GM18508 (cell line): ENCODE results near the gene TSPEAR.

Experiments
- ATAC-seq: cut with Tn5 transposase; IDR thresholded peaks from one replicate; pipeline ENCODE4 v1.9.1; 2021; ENCODE audit warnings: moderate number of reproducible peaks; ENCODE audit not compliant: insufficient read depth, unreplicated experiment

The TSPEAR gene

DNA sequence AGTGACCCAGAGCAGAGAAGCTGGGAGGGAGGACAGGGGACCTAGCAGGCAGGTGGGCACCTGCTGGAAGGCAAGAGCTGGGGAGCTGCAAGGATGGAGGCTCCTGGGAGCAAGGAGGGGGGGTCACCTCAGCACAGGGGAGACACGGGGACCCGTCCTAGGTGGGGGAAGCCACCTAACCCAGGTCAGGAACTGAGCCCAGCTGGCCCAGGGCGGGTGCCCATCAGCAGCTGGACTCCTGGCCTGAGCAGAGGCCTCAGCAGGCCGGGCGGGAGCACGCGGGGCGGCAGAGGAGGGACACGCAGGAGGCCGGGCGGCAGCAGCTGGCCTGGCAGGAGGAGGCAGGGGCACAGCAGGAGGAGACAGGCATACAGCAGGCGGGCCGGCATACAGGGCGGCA, 172.3 kb downstream of the TSPEAR start:
- no peak for ATAC-seq

DNA sequence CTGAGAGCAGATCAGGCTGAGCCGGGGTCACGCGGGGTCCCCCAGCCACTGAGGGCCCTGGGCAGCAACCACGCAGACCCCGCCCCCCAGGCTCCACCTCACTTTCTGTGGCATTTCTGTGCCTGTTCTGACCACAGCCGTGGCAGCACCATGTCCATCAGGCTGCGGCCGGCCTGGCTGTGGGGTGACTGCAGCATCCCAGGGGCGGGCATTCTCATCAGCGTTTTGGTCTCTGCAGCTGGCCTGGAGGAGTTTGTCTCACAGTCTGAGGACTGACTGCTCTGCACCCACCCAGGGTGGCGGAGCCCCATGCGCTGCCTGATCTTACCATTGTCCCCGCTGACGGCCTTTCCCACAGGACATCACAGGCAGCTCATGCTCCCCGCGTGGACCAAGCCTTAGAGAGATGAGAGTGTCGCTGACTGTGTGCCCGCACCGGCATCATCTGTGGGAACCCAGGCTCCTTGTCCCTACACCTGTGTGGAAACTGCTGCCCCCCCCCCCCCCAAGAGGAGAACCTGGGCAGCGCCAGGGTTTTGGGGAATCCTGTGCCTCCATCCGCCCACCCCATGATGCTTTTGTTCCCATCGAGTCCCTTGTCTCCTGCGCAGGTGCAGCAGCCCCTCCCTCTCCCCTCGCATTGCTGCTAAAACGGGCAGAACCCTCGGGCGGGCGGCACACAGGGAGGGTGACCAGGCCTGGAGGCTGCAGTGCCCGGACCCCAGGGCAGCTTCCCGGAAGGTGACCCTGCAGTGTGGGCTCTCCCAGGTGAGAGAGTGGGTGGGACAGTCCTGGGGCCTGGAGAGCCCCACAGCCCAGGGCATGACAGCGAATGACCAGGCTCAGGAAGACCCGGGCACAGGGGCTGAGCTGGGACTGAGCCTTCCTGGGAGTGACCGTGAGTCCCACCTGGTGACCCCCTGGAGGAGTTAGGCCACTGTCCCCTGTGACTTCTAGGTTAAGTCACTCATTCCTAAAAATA, 173.2 kb downstream of the TSPEAR start:
- ATAC-seq, result no peak

DNA sequence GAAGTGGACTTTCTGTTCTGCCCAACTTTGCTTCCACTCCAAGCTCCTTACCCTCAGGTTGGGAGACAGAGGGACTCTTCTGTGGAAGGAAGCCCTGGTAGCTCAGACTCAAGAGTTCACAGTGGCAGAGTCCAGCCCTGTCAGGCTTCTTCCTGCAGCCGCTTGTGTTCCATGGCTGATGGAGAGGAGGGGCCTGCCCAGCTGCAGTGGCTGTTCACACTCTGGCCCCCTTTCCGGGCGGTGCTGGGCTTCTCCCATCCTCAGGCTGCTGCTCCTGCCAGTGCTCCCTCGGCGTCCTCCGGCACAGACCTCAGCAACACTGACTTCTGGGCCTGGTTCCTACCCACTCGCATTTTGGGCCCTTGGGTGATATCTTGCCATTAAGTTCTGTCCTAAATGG, 175.4 kb downstream of the TSPEAR start:
- no peak for ATAC-seq

DNA sequence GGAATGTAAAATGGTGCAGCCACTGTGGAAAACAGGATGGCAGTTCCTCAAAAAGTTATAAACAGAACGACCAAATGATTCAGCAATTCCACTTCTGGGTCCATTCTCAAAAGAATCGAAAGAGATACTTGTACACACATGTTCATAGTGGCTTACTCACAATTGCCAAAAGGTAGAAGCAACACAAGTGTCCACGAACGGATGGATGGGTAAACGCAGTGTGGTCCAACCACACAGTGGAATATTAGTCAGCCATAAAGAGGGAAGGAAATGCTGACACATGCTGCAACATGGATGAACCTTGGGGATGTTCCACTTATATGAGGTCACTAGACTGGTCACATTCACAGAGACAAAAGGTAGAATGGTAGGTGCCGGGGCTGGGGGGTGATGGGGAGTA, 176.7 kb downstream of the TSPEAR start:
- ATAC-seq, result no peak

DNA sequence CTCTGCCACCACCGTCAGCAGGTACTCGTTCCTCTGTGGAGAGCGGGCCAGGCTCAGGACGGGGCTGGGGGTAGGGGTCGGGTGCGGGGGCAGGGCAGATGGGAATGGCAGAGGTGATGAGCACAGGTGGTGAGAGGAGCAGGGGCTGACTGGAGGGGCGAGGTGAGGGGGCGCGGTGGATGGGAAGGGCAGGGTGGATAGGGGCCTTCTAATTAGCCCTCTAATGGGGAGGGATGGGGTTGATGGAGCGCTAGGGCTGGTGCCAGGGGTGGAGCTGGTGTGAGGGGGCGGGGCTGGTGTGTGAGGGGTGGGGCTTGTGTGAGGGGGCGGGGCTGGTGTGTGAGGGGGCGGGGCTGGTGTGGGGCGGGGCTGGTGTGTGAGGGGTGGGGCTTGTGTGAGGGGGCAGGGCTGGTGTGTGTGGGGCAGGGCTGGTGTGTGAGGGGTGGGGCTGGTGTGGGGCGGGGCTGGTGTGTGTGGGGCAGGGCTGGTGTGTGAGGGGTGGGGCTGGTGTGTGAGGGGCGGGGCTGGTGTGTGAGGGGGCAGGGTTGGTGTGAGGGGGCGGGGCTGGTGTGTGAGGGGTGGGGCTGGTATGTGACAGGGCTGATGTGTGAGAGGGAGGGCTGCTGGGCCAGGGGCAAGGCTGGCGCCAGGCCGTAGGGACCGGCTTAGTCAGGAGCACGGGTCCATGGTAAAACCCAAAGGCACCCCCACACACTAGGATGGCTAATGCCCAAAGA, 177.3 kb downstream of the TSPEAR start:
- no peak for ATAC-seq

DNA sequence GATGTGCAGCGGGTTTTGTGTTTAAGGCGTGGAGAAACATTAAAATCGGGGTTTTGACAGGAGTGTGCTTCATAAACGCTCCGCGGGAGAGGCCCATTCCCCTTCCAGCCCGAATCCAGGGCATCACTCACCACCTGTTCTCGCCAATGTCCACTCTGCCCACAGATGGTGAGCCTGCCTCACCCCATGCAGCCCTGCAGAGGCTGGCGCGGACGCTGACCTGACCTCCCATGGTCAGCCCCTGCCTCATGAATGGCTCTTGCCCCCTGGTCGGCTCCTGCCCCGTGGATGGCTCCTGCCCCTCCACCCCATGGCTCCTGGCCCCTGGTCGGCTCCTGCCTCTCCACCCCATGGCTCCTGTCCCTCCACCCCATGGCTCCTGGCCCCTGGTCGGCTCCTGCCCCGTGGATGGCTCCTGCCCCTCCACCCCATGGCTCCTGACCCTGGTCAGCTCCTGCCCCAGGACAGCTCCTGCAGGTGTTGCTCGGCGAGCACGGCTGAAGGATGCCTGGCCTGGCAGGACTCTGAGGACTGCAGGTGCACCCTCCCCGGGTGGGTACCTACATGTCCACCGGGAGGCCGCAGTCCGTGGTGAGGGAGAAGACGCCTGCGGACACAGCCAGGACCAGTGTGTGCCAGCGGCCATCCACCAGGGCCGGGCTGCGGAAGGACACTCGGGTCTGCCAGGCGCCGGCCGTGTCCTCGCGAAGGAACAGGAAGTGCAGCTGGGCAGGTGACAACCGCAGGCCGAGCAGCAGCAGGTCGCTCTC, 178.1 kb downstream of the TSPEAR start:
- ATAC-seq, result no peak

DNA sequence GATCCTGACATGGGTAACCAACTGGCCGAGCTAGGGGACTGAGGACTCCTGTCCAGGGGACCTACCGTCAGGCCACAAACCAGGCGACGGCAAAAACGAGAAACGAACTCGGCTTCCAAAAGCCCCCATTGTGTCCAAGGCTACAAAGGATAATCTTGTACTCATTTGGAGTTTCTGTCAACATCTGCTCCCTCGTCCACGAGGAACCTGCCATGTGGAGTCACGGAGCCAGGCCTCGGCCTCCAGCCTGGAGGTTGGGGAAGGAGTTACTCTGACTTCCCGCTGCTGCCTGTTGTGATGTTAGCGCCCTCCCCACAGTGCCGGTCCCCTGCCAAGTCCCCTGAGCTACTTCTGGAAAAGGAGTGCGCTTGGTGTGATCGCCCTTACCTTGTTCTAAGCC, 178.7 kb downstream of the TSPEAR start:
- ATAC-seq, result no peak

DNA sequence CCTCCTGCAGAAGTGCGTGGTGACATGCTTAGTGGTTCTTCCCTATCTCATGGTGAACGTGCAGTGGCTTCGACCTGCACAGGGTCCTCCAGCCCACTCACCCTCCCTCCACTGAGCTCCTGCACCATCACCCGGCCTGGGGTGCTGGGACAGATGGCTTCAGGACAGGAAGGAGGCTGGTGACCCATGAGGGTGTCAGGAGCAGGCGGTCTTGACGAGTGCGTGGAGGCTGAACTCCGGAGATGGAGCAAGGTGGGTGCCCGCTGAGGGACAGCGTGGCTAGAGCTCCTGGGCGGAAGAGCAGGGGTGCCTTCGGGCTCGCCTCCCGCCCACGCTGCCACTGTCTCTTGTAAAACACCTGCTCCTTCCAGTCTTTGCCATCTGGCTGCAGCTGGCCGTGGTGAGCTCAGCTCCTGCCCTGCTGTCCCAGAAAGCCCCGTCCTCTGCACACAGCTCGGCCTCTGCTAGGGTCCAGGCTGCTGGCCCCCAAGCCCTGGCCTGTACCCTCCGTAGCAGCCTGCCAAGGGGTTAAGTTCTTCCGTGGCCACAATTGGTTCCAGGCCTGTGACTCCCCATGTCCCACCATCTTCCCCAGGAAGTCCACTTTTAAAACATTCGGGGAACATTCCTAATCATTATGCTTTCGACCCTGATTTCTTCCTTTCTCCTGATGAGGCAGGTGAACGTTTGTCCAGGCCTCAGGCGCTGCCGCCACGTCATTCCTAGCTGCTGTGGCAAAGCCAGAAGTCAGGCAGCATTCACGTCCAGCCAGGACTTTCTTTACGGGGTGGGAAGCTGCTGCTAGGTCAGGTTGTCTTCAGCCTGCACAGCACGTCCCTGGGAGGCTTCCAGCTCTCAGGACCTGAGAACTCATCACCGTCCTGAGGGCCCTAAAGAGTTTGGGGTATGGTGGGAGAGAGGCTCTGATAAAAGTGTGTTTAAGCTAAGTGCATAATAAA, 179.5 kb downstream of the TSPEAR start:
- no peak for ATAC-seq

DNA sequence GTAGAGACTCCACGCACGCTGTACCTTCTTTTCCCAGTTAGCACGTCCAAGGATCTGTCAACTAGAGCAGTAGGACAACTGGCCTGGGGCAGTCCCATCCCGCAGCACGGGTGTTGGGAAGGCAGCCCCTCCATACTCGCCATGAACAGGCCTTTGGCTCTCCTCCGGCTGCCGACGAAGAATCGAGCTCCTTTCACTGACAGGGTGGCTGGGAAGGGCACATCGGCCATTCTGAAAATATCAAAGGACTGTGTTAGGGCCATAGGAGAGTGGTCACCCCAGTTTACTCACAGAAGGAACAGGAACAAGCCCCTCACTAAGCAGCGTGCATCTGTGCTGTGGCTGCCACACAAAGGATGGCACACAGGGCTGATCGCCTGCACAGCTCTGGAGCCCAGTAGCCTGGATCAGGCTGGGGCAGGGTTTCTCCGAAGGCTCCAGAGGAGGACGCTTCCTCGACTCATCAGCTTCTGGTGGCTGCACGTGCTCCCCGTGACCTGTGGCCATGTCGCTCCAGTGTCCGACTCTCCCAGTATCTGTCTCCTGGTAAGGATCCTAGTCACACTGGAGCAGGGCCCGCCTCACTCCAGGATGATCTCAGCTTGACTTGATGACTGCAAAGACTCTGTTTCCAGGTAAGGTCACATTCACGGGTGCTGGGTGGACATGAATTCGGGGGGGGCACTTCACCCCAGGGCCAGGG, 180.3 kb downstream of the TSPEAR start:
- no peak for ATAC-seq

DNA sequence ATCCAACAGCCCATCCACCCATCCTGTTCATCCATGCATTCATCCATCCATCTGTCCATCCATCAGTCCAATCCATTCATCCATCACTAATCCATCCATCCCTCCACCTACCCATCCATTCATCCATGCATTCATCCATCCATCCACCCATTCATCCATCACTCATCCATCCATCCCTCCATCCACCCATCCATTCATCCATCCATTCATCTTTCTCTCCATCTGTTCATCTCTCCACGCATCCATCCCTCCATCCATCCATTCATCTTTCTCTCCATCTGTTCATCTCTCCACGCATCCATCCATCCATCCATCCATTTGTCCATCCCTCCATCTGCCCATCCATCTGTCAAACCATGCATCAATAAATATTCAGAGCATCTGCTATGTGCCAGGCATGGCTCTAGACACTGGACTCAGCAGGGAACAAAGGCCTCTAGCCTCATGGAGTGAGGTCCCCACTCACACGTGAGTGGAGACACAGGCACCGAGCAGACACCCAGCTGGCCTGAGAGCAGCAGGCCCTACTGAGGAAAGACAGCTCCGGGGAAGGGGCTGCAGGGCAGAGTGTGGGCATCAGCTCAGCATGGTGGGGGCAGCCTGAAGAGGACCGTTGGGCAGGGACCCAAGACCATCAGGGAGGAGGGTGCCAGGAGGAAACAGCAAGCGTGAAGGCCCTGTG, 181.0 kb downstream of the TSPEAR start:
- no peak for ATAC-seq

DNA sequence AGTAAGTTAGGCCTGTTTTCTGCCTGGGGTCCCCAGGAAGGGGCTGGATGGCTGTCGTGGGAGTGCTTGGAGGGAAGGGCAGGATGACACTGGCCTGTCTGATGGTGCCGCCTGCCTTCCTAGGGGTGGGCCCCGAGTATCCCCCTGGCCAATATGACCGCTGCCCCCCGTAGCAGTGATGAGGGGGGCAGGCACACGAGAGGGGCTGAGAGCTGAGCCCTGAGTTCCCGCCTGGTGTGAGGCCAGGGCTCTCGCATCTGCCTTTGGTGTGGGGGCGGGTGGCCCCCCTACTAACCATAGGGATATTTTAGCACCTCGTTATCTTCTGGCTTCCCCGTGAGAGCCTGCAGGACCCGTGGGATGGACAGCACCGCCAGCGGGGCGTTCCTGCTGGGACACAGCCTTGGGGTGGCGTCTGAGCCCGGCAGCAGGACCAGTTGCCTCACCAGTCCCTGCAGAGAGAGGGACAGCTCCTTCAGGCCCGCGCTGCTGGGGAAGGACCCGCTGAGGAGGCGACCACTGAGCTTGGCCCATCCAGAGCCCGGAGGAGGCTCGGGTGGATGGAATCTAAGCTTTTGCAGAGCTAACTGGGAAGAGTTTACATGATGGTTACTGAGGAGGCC, 181.8 kb downstream of the TSPEAR start:
- ATAC-seq, result no peak

DNA sequence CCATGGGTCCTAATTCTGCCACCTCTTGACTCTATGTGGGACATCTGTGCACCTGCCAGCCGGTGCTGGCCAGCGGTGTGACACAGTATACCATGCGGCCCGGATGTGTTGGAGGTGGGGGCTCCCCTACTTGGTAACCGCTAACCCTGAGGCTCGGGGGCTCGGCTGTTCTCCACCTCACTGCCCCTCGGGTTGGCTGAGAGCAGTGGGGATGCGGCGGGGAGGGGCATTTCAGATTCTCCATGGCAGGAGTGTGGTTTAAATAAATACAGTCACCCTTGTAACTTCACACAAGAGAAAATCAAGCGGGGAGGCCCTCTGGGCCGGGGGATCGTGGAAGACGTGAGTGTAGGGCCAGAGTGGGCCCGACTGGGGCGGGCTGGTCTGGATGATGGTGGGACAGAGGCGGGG, 182.4 kb downstream of the TSPEAR start:
- no peak for ATAC-seq

DNA sequence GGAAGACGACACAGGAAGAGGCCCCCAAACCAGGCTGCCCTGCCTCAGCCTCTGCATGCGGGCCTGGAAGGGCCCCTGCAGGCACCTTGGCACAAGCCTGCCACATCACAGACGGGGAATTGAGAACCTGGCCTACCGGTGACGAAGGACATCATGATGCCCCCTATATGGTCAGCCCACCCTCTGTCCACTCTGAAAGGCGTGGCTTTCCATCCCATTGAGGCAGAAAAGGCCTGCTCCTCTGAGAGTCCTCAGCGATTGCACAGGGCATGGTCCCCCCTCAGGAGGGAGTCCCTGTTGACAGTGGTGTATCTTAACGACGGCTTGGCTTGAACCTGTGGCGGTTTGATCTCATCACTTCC, 182.8 kb downstream of the TSPEAR start:
- no peak for ATAC-seq

DNA sequence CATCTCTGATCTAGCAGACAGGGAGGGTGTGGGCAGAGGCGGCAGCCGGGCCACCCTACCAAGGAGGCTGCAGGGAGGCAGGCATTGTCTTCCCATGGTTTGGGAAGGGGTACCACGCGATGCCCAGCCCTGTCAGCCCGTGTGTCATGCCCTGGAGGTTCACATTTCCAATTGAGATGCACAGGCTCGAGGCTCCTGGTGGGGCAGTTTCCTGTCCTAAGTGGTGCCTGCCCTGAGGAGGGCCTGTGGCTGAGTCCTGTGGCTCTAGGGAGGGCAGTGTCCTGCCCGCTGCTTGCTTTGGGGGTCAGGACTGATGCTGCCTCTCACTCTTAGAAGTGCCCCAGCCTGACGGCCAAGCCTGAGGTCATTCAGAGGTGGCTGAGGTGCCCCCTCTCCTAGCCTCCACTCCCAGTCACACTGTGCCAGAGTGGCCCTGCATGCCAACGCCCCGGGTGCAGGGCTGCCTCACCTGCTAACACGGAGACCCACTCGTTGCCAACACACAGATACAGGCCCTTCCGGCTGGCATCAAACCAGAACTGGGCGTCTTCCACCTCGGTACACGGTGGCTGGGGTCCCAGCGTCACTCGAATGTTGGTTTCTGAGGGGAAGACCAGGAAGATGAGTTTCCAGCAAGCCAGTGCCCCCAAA, 183.3 kb downstream of the TSPEAR start:
- ATAC-seq, result no peak

DNA sequence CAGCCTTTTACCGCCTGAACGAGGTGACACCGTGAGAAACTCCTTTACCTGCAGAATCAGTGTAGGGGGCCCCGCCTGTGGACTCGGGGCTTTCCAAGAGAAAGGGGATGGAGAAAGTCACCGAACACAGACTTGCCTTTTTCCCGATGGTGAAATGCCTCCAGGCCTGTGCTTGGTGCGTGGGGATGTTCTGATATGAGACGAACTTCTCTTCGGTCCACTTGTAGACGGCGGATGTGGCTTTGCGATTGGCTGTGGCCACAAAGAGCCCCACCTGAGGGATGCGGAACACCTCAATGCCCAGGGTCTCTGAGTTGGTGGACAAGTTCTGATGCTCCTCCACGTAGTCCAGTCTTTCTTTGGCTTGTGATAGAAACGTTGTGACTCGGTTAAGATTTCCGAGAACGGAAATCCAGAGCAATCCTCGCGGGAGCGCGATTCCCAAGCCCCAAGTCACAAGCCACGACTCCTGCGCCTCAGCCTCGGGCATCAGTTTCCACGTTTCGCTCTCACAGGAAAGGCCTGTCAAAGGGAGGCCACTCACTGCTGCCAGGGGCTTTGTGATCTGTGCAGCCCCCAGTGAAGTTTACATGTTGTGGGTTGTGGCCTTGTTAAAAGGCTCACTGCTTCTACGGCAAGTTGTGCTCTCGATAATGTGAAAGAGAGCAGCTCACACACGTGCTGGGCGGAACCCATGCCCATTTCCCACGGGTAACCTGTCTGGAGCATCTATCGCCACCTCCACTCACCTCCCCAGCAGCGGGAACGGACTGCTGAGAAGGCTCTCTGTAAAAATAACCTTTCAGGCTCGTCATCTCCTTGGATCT, 184.0 kb downstream of the TSPEAR start:
- ATAC-seq, result no peak

DNA sequence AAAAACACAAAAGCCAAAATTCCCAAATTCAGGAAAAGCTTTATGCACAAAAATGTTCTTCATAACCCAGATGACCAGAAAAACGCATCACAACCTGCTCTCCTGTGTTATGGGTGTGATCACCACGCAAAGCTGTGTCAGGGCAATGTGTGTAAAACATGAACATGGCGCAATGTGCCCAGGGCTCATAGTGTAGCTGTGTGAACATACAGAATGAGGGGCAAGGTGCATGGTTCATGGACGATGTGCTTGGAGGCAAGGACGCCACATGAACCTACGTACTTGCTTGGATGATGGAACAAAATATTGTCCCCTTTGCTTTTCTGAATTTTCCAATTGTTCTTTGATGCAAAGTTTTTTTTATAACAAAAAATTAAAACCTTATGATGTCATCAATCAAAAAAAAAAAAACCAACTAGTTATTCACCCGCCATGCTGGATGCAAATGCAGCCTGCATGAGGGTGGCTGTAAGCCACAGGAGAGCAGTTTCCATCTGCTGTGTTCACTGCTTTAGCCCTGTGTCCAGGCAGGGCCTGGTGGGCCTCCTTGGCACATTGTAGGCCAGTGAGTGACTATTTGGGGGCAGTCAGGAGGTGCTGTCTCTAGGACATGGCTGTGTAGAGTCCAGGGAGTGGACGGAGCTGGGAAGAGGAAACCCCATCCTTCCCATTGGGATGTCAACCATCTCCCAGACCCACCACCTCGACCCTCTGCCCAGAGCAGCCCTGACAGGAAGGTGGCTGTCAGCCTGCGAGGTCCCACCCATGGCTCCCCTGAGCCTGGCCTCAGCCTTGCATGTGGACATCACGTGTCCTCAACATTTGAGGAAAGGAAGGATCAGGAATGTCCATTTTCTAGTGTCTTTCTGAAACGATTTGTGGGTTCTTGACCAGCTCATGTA, 185.0 kb downstream of the TSPEAR start:
- no peak for ATAC-seq
